SU-DHL-6 (cell line): Measurements from ENCODE around the gene AGAP1.

Experiments
- H2AFZ ChIP-seq: fragments of 200-600 bp; sonication (generic); 2 replicates; pipeline ENCODE4 v1.6.1; 2014; ENCODE audit warnings: low read depth, mild to moderate bottlenecking, moderate library complexity, mixed read lengths, antibody characterized with exemption, low read length; ENCODE audit not compliant: severe bottlenecking
- H3F3A ChIP-seq: fragments of 200-600 bp; shearing (Covaris generic); 2 replicates; pipeline ENCODE4 v1.6.0; 2016; ENCODE audit warnings: antibody characterized with exemption, mild to moderate bottlenecking; ENCODE audit not compliant: insufficient read depth
- H3K27ac ChIP-seq: fragments of 200-600 bp; sonication (generic); 2 replicates; pipeline ENCODE4 v1.5.1; 2016; ENCODE audit warnings: low read depth, mild to moderate bottlenecking, low read length, moderate library complexity, mixed read lengths
- H3K27me3 ChIP-seq: fragments of 200-600 bp; sonication (generic), shearing (Covaris generic); 2 replicates; pipeline ENCODE4 v1.6.0; 2014; ENCODE audit warnings: mild to moderate bottlenecking, low read length
- H3K36me3 ChIP-seq: fragments of 200-600 bp; sonication (generic); 2 replicates; pipeline ENCODE4 v1.6.1; 2014; ENCODE audit warnings: mild to moderate bottlenecking, low read length, mixed read lengths
- H3K4me2 ChIP-seq: fragments of 300-600, 200-600 bp; shearing (Covaris generic), sonication (generic); 2 replicates; pipeline ENCODE4 v1.6.0; 2014; ENCODE audit warnings: low read length, low read depth, mild to moderate bottlenecking; ENCODE audit not compliant: poor library complexity, severe bottlenecking
- H3K4me3 ChIP-seq: fragments of 200-600 bp; sonication (generic); 2 replicates; pipeline ENCODE4 v1.5.1; 2014; ENCODE audit warnings: antibody characterized with exemption, low read length, mild to moderate bottlenecking, mixed read lengths; ENCODE audit not compliant: insufficient read depth, poor library complexity, severe bottlenecking
- H3K79me2 ChIP-seq: fragments of 200-600 bp; sonication (generic); 2 replicates; pipeline ENCODE4 v1.6.1; 2014; ENCODE audit warnings: mild to moderate bottlenecking, low read length, moderate library complexity; ENCODE audit not compliant: insufficient read depth
- H3K9ac ChIP-seq: fragments of 200-600 bp; sonication (generic); 2 replicates; pipeline ENCODE4 v1.7.0; 2014; ENCODE audit warnings: mild to moderate bottlenecking, low read length
- H3K9me2 ChIP-seq: fragments of 200-600 bp; sonication (generic); replicated peaks from 2 replicates; pipeline ENCODE4 v1.6.1; 2014; ENCODE audit warnings: low read length; ENCODE audit not compliant: insufficient read depth
- H3K9me3 ChIP-seq: fragments of 200-600 bp; sonication (generic); 2 replicates; pipeline ENCODE4 v1.6.1; 2014; ENCODE audit warnings: low read length, mixed read lengths; ENCODE audit not compliant: insufficient read depth
- H4K20me1 ChIP-seq: fragments of 200-600 bp; sonication (generic); 2 replicates; pipeline ENCODE4 v1.6.1; 2014; ENCODE audit warnings: low read depth, mild to moderate bottlenecking, antibody characterized with exemption, low read length, moderate library complexity, mixed read lengths
- CTCF ChIP-seq: fragments of 200-600 bp; sonication (generic); IDR thresholded peaks from one replicate; pipeline ENCODE4 v1.5.1; 2017; ENCODE audit warnings: antibody characterized with exemption, mild to moderate bottlenecking, low read length, moderate library complexity; ENCODE audit not compliant: insufficient read depth, poor library complexity, severe bottlenecking
- EZH2phosphoT487 ChIP-seq: fragments of 200-600 bp; sonication (generic), shearing (Covaris generic); conservative IDR thresholded peaks from 2 replicates; pipeline ENCODE4 v1.6.1; 2018; ENCODE audit warnings: mild to moderate bottlenecking, antibody characterized with exemption, low read length, moderate library complexity, mixed read lengths

Gene AGAP1

GRCh38 chr2:236168110-236169080 is 674.6 kb downstream of the AGAP1 start, which contains the start of gene GBX2:
Gene GBX2 (minus strand): TSS chr2:236168386. CDS start chr2:236167971, 415 bp downstream.
- no peaks in the 10 kb centered on the region for H3K79me2 ChIP-seq
- no peak within 1 kb of the TSS for H2AFZ ChIP-seq
- no peak within 1 kb of the TSS for H3K27ac ChIP-seq
- H3F3A ChIP-seq: no peaks in the 10 kb centered on the region
- TF ChIP-seq CTCF: no peak
- no peak for TF ChIP-seq EZH2phosphoT487
- no peaks in the 10 kb centered on the region for H3K9me2 ChIP-seq
- no peak within 1 kb of the TSS for H3K4me3 ChIP-seq
- no peaks in the 10 kb centered on the region for H3K36me3 ChIP-seq
- H3K4me2 ChIP-seq: no peak within 1 kb of the TSS
- H3K9me3 ChIP-seq: no peaks in the 10 kb centered on the region
- H3K27me3 ChIP-seq: no peaks in the 10 kb centered on the region
- H4K20me1 ChIP-seq: no peaks in the 10 kb centered on the region
- H3K9ac ChIP-seq: no peak within 1 kb of the TSS

- H4K20me1 ChIP-seq: no peaks in the 10 kb centered on the region
- H3K9ac ChIP-seq: no peak overlapping the region
- no peaks in the 10 kb centered on the region for H3K9me2 ChIP-seq
- no peak overlapping the region for H3K27ac ChIP-seq
- H3F3A ChIP-seq: no peaks in the 10 kb centered on the region
- no peaks in the 10 kb centered on the region for H3K79me2 ChIP-seq
- no peak overlapping the region for H3K4me2 ChIP-seq
- no peak overlapping the region for H2AFZ ChIP-seq
- H3K27me3 ChIP-seq: no peaks in the 10 kb centered on the region
- no peaks in the 10 kb centered on the region for H3K9me3 ChIP-seq
- TF ChIP-seq EZH2phosphoT487 (no peak), CTCF (no peak)
- H3K36me3 ChIP-seq: no peaks in the 10 kb centered on the region
- no peak overlapping the region for H3K4me3 ChIP-seq
Measured at GRCh38 chr2:236169151-236169721, 675.4 kb downstream of the AGAP1 start.

GRCh38 chr2:236169741-236170589 is 676.1 kb downstream of the AGAP1 start:
- H3K27me3 ChIP-seq: no peaks in the 10 kb centered on the region
- H4K20me1 ChIP-seq: no peaks in the 10 kb centered on the region
- no peaks in the 10 kb centered on the region for H3K9me3 ChIP-seq
- no peaks in the 10 kb centered on the region for H3K79me2 ChIP-seq
- TF ChIP-seq EZH2phosphoT487: no peak
- no peak for TF ChIP-seq CTCF
- H2AFZ ChIP-seq: no peak overlapping the region
- no peak overlapping the region for H3K4me2 ChIP-seq
- no peaks in the 10 kb centered on the region for H3K9me2 ChIP-seq
- H3K27ac ChIP-seq: no peak overlapping the region
- no peak overlapping the region for H3K9ac ChIP-seq
- no peaks in the 10 kb centered on the region for H3F3A ChIP-seq
- no peak overlapping the region for H3K4me3 ChIP-seq
- no peaks in the 10 kb centered on the region for H3K36me3 ChIP-seq
